HCT116 (cell line): ENCODE results near the gene PSMB7. TPM values are rescaled to one million over a fixed set of nuclear protein-coding genes. Genes with fewer than 3 reads are reported as not detected.

Experiments
- ATAC-seq: fragments of 200-7000 bp; cut with Tn5 transposase; 2 replicates; pipeline ENCODE4 v1.9.1; 2020; ENCODE audit warnings: mild to moderate bottlenecking, moderate library complexity
- BruUV-seq: library from RNA; stranded (reverse); fragments of 400-500 nt; replicated peaks from 2 replicates; lab custom pipeline; 2021; lab: Mats Ljungman, UMichigan
- CTCF ChIA-PET: fragments of 300-600 bp; sonication (Branson Sonifier 250); formaldehyde crosslinking; loops from one replicate; lab custom pipeline; 2021; ENCODE audit warnings: antibody characterized with exemption; lab: Charles Lee
- POLR2A ChIA-PET: fragments of 300-600, 350-600 bp; sonication (Branson Sonifier 250); formaldehyde crosslinking; loops from one replicate; lab custom pipeline; 2021; ENCODE audit warnings: antibody characterized with exemption; lab: Charles Lee
- RAD21 ChIA-PET, 2 experiments: fragments of 300-600 bp; sonication (Branson Sonifier 250); formaldehyde crosslinking; loops; one replicate each; lab custom pipeline; 2023; ENCODE audit warnings: low total read pairs in 2 of 2; ENCODE audit not compliant: uncharacterized antibody in 2 of 2, unreplicated experiment in 2 of 2, low non-redundant PET in 1 of 2; lab: Charles Lee
- DNase-seq: peaks from one replicate; pipeline ENCODE4 v3.0.0-alpha.2; 2010; ENCODE audit warnings: low read depth, low spot score
- H2AFZ ChIP-seq: fragments of 200-600 bp; shearing (Covaris generic), sonication (generic); 2 replicates; pipeline ENCODE4 v1.6.1; 2017; ENCODE audit warnings: low read depth, mixed run types, mixed read lengths, antibody characterized with exemption, low read length; ENCODE audit not compliant: poor library complexity, severe bottlenecking
- H3K27ac ChIP-seq: 2 replicates; pipeline ENCODE4 v1.5.1; 2012; ENCODE audit warnings: low read depth, low read length
- H3K27me3 ChIP-seq: fragments of 200-600 bp; sonication (generic); 2 replicates; pipeline ENCODE4 v1.6.1; 2016; ENCODE audit warnings: mixed run types, low read length, mixed read lengths; ENCODE audit not compliant: insufficient read depth
- H3K36me3 ChIP-seq, 2 experiments: fragments of 200-500 bp in 1 of 2; fragments of 200-600 bp in 1 of 2; sonication (Bioruptor generic) in 1 of 2; sonication (generic) in 1 of 2; 2 replicates each; pipeline versions ENCODE4 v1.5.1 to v1.6.1; 2014 to 2016; ENCODE audit warnings: low read length in 2 of 2, inconsistent platforms in 1 of 2, mixed read lengths in 1 of 2, mixed run types in 1 of 2; ENCODE audit not compliant: insufficient read depth in 2 of 2, control insufficient read depth in 1 of 2
- H3K4me1 ChIP-seq, 2 experiments: fragments of 200-600 bp in 1 of 2; sonication (generic) in 1 of 2; 2 replicates each; pipeline versions ENCODE4 v1.5.1 to v1.6.1; 2012 to 2017; ENCODE audit warnings: low read length in 2 of 2, inconsistent platforms in 1 of 2, mild to moderate bottlenecking in 1 of 2, mixed read lengths in 1 of 2, mixed run types in 1 of 2, moderate library complexity in 1 of 2; ENCODE audit not compliant: insufficient read depth in 2 of 2, control insufficient read depth in 1 of 2
- H3K4me2 ChIP-seq: fragments of 200-600 bp; sonication (generic); 2 replicates; pipeline ENCODE4 v1.6.1; 2017; ENCODE audit warnings: mixed run types, low read length, mixed read lengths
- H3K4me3 ChIP-seq, 2 experiments: fragments of 200-600 bp in 1 of 2; sonication (generic) in 1 of 2; replicated peaks in 1 of 2; 2 replicates each; pipeline ENCODE4 v1.5.1; 2011 to 2016; ENCODE audit warnings: low read length in 2 of 2, control low read depth in 1 of 2, low read depth in 1 of 2, mild to moderate bottlenecking in 1 of 2, mixed read lengths in 1 of 2, mixed run types in 1 of 2
- H3K79me2 ChIP-seq: fragments of 200-600 bp; sonication (generic); 2 replicates; pipeline ENCODE4 v1.6.1; 2017; ENCODE audit warnings: mild to moderate bottlenecking, mixed run types, low read length, moderate library complexity, mixed read lengths; ENCODE audit not compliant: insufficient read depth
- H3K9ac ChIP-seq: fragments of 200-600 bp; sonication (generic); 2 replicates; pipeline ENCODE4 v1.6.1; 2016; ENCODE audit warnings: low read length, mixed read lengths
- H3K9me2 ChIP-seq: fragments of 200-600 bp; sonication (generic), shearing (Covaris generic); 2 replicates; pipeline ENCODE4 v1.6.1; 2017; ENCODE audit warnings: mixed run types, mild to moderate bottlenecking, moderate library complexity; ENCODE audit not compliant: insufficient read depth
- H3K9me3 ChIP-seq, 2 experiments: fragments of 200-500 bp in 1 of 2; fragments of 200-600 bp in 1 of 2; sonication (Bioruptor generic) in 1 of 2; sonication (generic) in 1 of 2; 2 replicates each; pipeline ENCODE4 v1.6.1; 2014 to 2017; ENCODE audit warnings: low read length in 2 of 2, mixed read lengths in 2 of 2, inconsistent platforms in 1 of 2, low read depth in 1 of 2, mild to moderate bottlenecking in 1 of 2, mixed run types in 1 of 2, moderate library complexity in 1 of 2; ENCODE audit not compliant: control insufficient read depth in 1 of 2, insufficient read depth in 1 of 2
- H4K20me1 ChIP-seq: fragments of 200-600 bp; sonication (generic), shearing (Covaris generic); 2 replicates; pipeline ENCODE4 v1.6.1; 2017; ENCODE audit warnings: mixed run types, mild to moderate bottlenecking, moderate library complexity; ENCODE audit not compliant: insufficient read depth
- CBX3 ChIP-seq: IDR thresholded peaks from 2 replicates; pipeline ENCODE4 v1.6.1; 2012; ENCODE audit warnings: low read depth
- CEBPB ChIP-seq: IDR thresholded peaks from 2 replicates; pipeline ENCODE4 v1.6.1; 2012; ENCODE audit warnings: low read depth
- EGR1 ChIP-seq: IDR thresholded peaks from 2 replicates; pipeline ENCODE4 v1.6.1; 2012; ENCODE audit warnings: low read depth
- ELF1 ChIP-seq: IDR thresholded peaks from 2 replicates; pipeline ENCODE4 v1.6.1; 2012; ENCODE audit warnings: low read depth, borderline replicate concordance
- EZH2 ChIP-seq: fragments of 200-600 bp; sonication (generic); IDR thresholded peaks from 2 replicates; pipeline ENCODE4 v1.6.1; 2017; ENCODE audit warnings: antibody characterized with exemption, mixed run types
- EZH2phosphoT487 ChIP-seq: fragments of 200-600 bp; IDR thresholded peaks from 2 replicates; pipeline ENCODE4 v1.6.1; 2018; ENCODE audit warnings: antibody characterized with exemption, borderline replicate concordance
- FOSL1 ChIP-seq: IDR thresholded peaks from 2 replicates; pipeline ENCODE4 v1.6.1; 2012; ENCODE audit warnings: low read depth
- JUND ChIP-seq: IDR thresholded peaks from 2 replicates; pipeline ENCODE4 v1.6.1; 2012
- POLR2A ChIP-seq: IDR thresholded peaks from 2 replicates; pipeline ENCODE4 v1.7.0; 2011; ENCODE audit warnings: borderline replicate concordance; ENCODE audit not compliant: insufficient read depth, insufficient read length; ENCODE audit errors: extremely low read depth
- POLR2AphosphoS5 ChIP-seq: IDR thresholded peaks from 2 replicates; pipeline ENCODE4 v1.6.1; 2011; ENCODE audit warnings: mild to moderate bottlenecking, low read depth, low read length, moderate library complexity
- RAD21 ChIP-seq: IDR thresholded peaks from 2 replicates; pipeline ENCODE4 v1.6.1; 2012; ENCODE audit warnings: low read depth, mild to moderate bottlenecking
- SIN3A ChIP-seq: IDR thresholded peaks from 2 replicates; pipeline ENCODE4 v1.6.1; 2012; ENCODE audit warnings: low read depth
- SP1 ChIP-seq: IDR thresholded peaks from 2 replicates; pipeline ENCODE4 v1.6.1; 2012; ENCODE audit warnings: low read depth
- SRF ChIP-seq: IDR thresholded peaks from 2 replicates; pipeline ENCODE4 v1.6.1; 2012; ENCODE audit warnings: low read depth
- YY1 ChIP-seq: IDR thresholded peaks from 2 replicates; pipeline ENCODE4 v1.6.1; 2011; ENCODE audit warnings: low read length, low read depth, moderate library complexity, mild to moderate bottlenecking; ENCODE audit not compliant: insufficient replicate concordance; ENCODE audit errors: extremely low read depth
- ZFX ChIP-seq: fragments of 450-650 bp; IDR thresholded peaks from 2 replicates; pipeline ENCODE4 v1.6.1; 2017
- ZNF274 ChIP-seq: fragments of 200-500 bp; sonication (Bioruptor generic); IDR thresholded peaks from 2 replicates; pipeline ENCODE4 v1.6.1; 2014; ENCODE audit warnings: mild to moderate bottlenecking, low read depth, low read length, inconsistent platforms
- intact Hi-C: fragments of 100-400 bp; cut with micrococcal nuclease; formaldehyde crosslinking; loops from 2 replicates; pipeline ENCODE4 v1.10.0; 2022
- total RNA-seq: library from RNA; stranded (reverse); gene quantifications from one replicate; pipeline ENCODE4 v1.2.1, GENCODE V29; 2021; ENCODE audit not compliant: unreplicated experiment
- TF ChIP-seq, protein P1 (sequence below), 3 experiments: fragments of 200-600 bp in 1 of 3; sonication (generic) in 1 of 3; IDR thresholded peaks in 2 of 3; conservative IDR thresholded peaks in 1 of 3; 2 replicates each; pipeline ENCODE4 v1.5.1; 2012 to 2017; ENCODE audit warnings: low read depth in 2 of 3, low read length in 2 of 3, antibody characterized with exemption in 1 of 3, borderline replicate concordance in 1 of 3, control low read depth in 1 of 3, mild to moderate bottlenecking in 1 of 3, mixed read lengths in 1 of 3, mixed run types in 1 of 3, moderate library complexity in 1 of 3; ENCODE audit not compliant: insufficient read depth in 1 of 3

PSMB7 gene
- total RNA-seq, 1 experiment from 2014 or later = 222 TPM

DNA sequence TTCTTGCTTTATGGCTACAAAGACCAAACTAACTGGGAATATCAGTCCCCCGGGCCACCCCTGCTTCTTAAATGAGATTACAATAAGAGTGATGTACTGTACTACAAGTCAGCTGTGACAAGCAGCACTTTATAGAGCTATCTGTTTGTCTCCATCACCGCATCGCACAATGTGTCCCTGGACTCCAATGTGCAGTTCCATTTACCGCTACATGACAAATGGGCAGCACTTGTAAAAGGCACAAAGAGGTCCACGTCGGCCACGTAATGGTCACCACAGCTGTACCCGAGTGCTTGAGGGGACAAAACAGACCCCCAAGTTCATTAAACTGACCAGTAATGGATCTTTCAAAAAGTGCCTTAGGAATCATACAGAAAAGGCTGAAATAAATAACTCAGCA lies 54.1 kb downstream of the PSMB7 start:
- Histone ChIP-seq H3K27ac (no peak overlapping the region), H3K9me3 (no peaks in the 10 kb centered on the region), H3K79me2 (peaks cover 100% of the 10 kb centered on the region), H2AFZ (no peak overlapping the region)
- POLR2A ChIA-PET = no interaction called here
- CTCF ChIA-PET = interaction anchor here (1.0 to 1.4 kb wide), 2 partner anchors 31 to 175 kb away, joined by 3 to 5 read pairs; no protein-coding TSS in a partner anchor
- BruUV-seq = no TSS peak
- DNase-seq = no peak
- intact Hi-C loops = no loop called here
- TF ChIP-seq RAD21 (no peak), SIN3A (no peak), CBX3 (no peak), FOSL1 (no peak), ZFX (no peak), POLR2A (no peak), JUND (no peak), EGR1 (no peak), YY1 (no peak), CEBPB (no peak), EZH2 (no peak), ZNF274 (no peak), SRF (no peak), SP1 (no peak), EZH2phosphoT487 (no peak), POLR2AphosphoS5 (no peak), ELF1 (no peak)
- TF ChIP-seq, protein P1, sequence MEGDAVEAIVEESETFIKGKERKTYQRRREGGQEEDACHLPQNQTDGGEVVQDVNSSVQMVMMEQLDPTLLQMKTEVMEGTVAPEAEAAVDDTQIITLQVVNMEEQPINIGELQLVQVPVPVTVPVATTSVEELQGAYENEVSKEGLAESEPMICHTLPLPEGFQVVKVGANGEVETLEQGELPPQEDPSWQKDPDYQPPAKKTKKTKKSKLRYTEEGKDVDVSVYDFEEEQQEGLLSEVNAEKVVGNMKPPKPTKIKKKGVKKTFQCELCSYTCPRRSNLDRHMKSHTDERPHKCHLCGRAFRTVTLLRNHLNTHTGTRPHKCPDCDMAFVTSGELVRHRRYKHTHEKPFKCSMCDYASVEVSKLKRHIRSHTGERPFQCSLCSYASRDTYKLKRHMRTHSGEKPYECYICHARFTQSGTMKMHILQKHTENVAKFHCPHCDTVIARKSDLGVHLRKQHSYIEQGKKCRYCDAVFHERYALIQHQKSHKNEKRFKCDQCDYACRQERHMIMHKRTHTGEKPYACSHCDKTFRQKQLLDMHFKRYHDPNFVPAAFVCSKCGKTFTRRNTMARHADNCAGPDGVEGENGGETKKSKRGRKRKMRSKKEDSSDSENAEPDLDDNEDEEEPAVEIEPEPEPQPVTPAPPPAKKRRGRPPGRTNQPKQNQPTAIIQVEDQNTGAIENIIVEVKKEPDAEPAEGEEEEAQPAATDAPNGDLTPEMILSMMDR (IDR thresholded peaks at IDR 0.05 in 2 of 3, conservative IDR thresholded peaks at IDR 0.05 in 1 of 3; ENCODE audit: borderline replicate concordance in 1 of 3, insufficient read depth in 1 of 3, low read depth in 2 of 3, low read length in 2 of 3) = no peak
- TF ChIP-seq, all 23 proteins: peak for 0
- Histone ChIP-seq H3K4me2 (no peak overlapping the region), H3K9me2 (no peaks in the 10 kb centered on the region), H4K20me1 (peaks cover 22% of the 10 kb centered on the region; the same call in 1 of the 2 replicates), H3K9ac (no peak overlapping the region), H3K36me3 (peaks cover 0 to 10% of the 10 kb centered on the region in 2 experiments; a peak in 1 of 4 replicates), H3K4me1 (peaks cover 0 to under 1% of the 10 kb centered on the region in 2 experiments; a peak in 2 of 4 replicates), H3K4me3 (no peak overlapping the region), H3K27me3 (no peaks in the 10 kb centered on the region)
- RAD21 ChIA-PET = no interaction called here
- no peak for ATAC-seq
